Caco-2 (cell line): ENCODE results near the gene TMEM200B. TPM values are rescaled to one million over a fixed set of nuclear protein-coding genes. Genes with fewer than 3 reads are reported as not detected.

Source experiments
- BruUV-seq: library from RNA; stranded (reverse); fragments of 400-500 nt; replicated peaks from 2 replicates; lab custom pipeline; 2021; lab: Mats Ljungman, UMichigan
- CTCF ChIA-PET: fragments of 300-600 bp; sonication (Branson Sonifier 250); formaldehyde crosslinking; loops from one replicate; lab custom pipeline; 2022; ENCODE audit warnings: antibody characterized with exemption; lab: Charles Lee
- POLR2A ChIA-PET: fragments of 300-600 bp; sonication (Branson Sonifier 250); formaldehyde crosslinking; loops from one replicate; lab custom pipeline; 2022; ENCODE audit warnings: antibody characterized with exemption; lab: Charles Lee
- DNase-seq, 2 experiments: peaks; one replicate each; pipeline versions ENCODE4 v3.0.0 to v3.0.0-alpha.2; 2020 to 2022
- H3K27me3 ChIP-seq: replicated peaks from 2 replicates; pipeline ENCODE4 v1.6.0; 2011; ENCODE audit warnings: low read length; ENCODE audit not compliant: control insufficient read depth, insufficient read depth
- H3K36me3 ChIP-seq: 2 replicates; pipeline ENCODE4 v1.5.1; 2011; ENCODE audit warnings: low read length; ENCODE audit not compliant: control insufficient read depth, insufficient read depth
- H3K4me1 ChIP-seq: fragments of 250-450 bp; sonication (Bioruptor Pico); 2 replicates; pipeline ENCODE4 v1.5.1; 2020; ENCODE audit warnings: mild to moderate bottlenecking
- H3K4me3 ChIP-seq: 2 replicates; pipeline ENCODE4 v1.5.1; 2011; ENCODE audit warnings: low read depth, mild to moderate bottlenecking, control low read depth, low read length
- H3K9me3 ChIP-seq: fragments of 250-450 bp; sonication (Bioruptor Pico); 2 replicates; pipeline ENCODE4 v1.5.1; 2020; ENCODE audit warnings: mild to moderate bottlenecking, moderate library complexity
- H3K27ac Mint-ChIP-seq: one replicate; pipeline ENCODE4 v1.8.0; 2022; ENCODE audit warnings: mixed read lengths; ENCODE audit not compliant: unreplicated experiment
- H3K27me3 Mint-ChIP-seq: one replicate; pipeline ENCODE4 v1.8.0; 2022; ENCODE audit warnings: mixed read lengths; ENCODE audit not compliant: insufficient read depth, unreplicated experiment
- H3K36me3 Mint-ChIP-seq: one replicate; pipeline ENCODE4 v1.8.0; 2022; ENCODE audit warnings: mild to moderate bottlenecking, mixed read lengths; ENCODE audit not compliant: insufficient read depth, unreplicated experiment
- H3K4me1 Mint-ChIP-seq: one replicate; pipeline ENCODE4 v1.8.0; 2022; ENCODE audit warnings: low read depth, mixed read lengths; ENCODE audit not compliant: unreplicated experiment
- H3K4me3 Mint-ChIP-seq: one replicate; pipeline ENCODE4 v1.8.0; 2022; ENCODE audit warnings: mild to moderate bottlenecking, moderate library complexity, mixed read lengths; ENCODE audit not compliant: unreplicated experiment
- H3K9me3 Mint-ChIP-seq: one replicate; pipeline ENCODE4 v1.8.0; 2022; ENCODE audit warnings: mixed read lengths; ENCODE audit not compliant: unreplicated experiment
- intact Hi-C: fragments of 100-400 bp; cut with micrococcal nuclease; formaldehyde crosslinking; loops from one replicate; pipeline ENCODE4 v1.10.0; 2022; ENCODE audit not compliant: unreplicated experiment
- total RNA-seq: library from RNA; stranded (reverse); gene quantifications from 2 replicates; pipeline ENCODE4 v1.2.3, GENCODE V29; 2022
- TF ChIP-seq, protein P1 (sequence below), 2 experiments: fragments of 200-600 bp in 1 of 2; IDR thresholded peaks; 1 replicate in 1 of 2; 2 replicates in 1 of 2; pipeline versions ENCODE4 v1.5.1 to v1.8.0; 2011 to 2022; ENCODE audit warnings: antibody characterized with exemption in 1 of 2, control low read depth in 1 of 2, inconsistent platforms in 1 of 2, low read depth in 1 of 2, low read length in 1 of 2, mild to moderate bottlenecking in 1 of 2, moderate library complexity in 1 of 2; ENCODE audit not compliant: insufficient read depth in 1 of 2, severe bottlenecking in 1 of 2, unreplicated experiment in 1 of 2

Gene TMEM200B
- total RNA-seq, 1 experiment from 2014 or later: 3.3 TPM

DNA sequence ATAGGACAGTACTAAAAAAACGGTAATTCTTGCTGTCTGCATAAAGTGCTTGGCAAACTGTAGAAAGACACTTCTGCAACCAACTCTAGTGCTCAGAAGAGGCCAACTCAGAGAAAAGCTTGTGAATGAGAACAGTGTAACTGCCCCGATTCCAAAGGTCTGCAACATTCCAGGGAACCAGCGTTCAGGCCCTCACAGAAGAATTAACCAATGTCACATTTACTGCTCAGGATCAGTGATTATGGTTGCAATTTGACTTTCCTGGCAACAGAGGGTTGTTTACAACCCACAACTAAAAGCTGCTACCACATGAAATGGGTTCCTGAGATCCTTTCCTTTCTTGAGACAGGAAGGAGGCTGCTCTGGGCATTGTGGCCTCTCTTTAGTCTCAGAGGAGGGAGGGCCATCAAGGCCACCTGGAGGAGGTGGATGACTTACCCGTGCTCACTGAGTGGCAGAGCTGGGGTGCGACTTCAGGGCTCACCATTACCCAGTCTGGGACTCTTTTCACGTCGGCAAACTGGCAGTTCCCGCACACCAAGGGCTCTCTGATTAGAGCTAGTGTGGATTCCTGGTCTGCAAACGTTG lies 42.7 kb upstream of the TMEM200B start:
- H3K36me3 ChIP-seq: no peaks in the 10 kb centered on the region

DNA sequence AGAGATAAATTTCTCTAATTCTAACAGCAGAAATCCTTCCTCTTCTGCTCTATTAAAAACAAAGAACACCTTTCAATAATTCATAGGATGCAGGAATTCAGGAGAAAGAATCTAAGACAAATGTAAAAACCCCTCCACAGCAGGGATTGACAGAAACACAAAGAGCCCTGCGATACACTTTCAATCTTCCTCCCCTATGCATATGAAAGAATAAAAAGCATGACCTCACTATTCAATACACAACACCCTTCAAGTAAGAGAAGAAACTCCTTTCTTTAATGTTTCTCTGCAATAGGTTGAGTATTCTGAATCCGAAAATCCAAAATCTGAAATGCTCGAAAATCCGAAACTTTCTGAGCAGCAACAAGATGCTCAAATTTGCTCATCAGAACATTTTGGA lies 40.9 kb upstream of the TMEM200B start:
- Mint-ChIP-seq H3K9me3 (no peaks in the 10 kb centered on the region), H3K27me3 (no peaks in the 10 kb centered on the region), H3K36me3 (peaks cover 49% of the 10 kb centered on the region), H3K4me1 (no peaks in the 10 kb centered on the region), H3K27ac (no peak overlapping the region), H3K4me3 (no peak overlapping the region)
- H3K27me3 ChIP-seq: no peaks in the 10 kb centered on the region
- no peak for DNase-seq
- no peaks in the 10 kb centered on the region for H3K36me3 ChIP-seq
- BruUV-seq: no TSS peak
- peaks cover 12% of the 10 kb centered on the region; the same call in 1 of the 2 replicates for H3K4me1 ChIP-seq
- intact Hi-C loops: no loop called here
- H3K9me3 ChIP-seq: no peaks in the 10 kb centered on the region
- H3K4me3 ChIP-seq: no peak overlapping the region
- POLR2A ChIA-PET: no interaction called here
- TF ChIP-seq, protein P1, sequence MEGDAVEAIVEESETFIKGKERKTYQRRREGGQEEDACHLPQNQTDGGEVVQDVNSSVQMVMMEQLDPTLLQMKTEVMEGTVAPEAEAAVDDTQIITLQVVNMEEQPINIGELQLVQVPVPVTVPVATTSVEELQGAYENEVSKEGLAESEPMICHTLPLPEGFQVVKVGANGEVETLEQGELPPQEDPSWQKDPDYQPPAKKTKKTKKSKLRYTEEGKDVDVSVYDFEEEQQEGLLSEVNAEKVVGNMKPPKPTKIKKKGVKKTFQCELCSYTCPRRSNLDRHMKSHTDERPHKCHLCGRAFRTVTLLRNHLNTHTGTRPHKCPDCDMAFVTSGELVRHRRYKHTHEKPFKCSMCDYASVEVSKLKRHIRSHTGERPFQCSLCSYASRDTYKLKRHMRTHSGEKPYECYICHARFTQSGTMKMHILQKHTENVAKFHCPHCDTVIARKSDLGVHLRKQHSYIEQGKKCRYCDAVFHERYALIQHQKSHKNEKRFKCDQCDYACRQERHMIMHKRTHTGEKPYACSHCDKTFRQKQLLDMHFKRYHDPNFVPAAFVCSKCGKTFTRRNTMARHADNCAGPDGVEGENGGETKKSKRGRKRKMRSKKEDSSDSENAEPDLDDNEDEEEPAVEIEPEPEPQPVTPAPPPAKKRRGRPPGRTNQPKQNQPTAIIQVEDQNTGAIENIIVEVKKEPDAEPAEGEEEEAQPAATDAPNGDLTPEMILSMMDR (IDR thresholded peaks at IDR 0.05; ENCODE audit: insufficient read depth in 1 of 2, low read depth in 1 of 2, low read length in 1 of 2, severe bottlenecking in 1 of 2, unreplicated experiment in 1 of 2): no peak
- CTCF ChIA-PET: no interaction called here

More for the DNA sequence above, 42.7 kb upstream of the TMEM200B start:
- Mint-ChIP-seq H3K4me3 (no peak overlapping the region), H3K27ac (no peak overlapping the region), H3K27me3 (no peaks in the 10 kb centered on the region), H3K36me3 (peaks cover 50% of the 10 kb centered on the region), H3K4me1 (no peaks in the 10 kb centered on the region), H3K9me3 (no peaks in the 10 kb centered on the region)
- peak in 1 of 2 experiments; percentile 36 for DNase-seq
- Histone ChIP-seq H3K4me3 (no peak overlapping the region), H3K9me3 (no peaks in the 10 kb centered on the region), H3K27me3 (no peaks in the 10 kb centered on the region), H3K4me1 (peaks cover 12% of the 10 kb centered on the region; the same call in 1 of the 2 replicates)
- TF ChIP-seq, protein P1 (IDR thresholded peaks at IDR 0.05; ENCODE audit: insufficient read depth in 1 of 2, low read depth in 1 of 2, low read length in 1 of 2, severe bottlenecking in 1 of 2, unreplicated experiment in 1 of 2): no peak
- POLR2A ChIA-PET: interaction anchor here (0.6 to 1.1 kb wide), 2 partner anchors 9 to 1875 kb away, joined by 3 to 7 read pairs; no protein-coding TSS in a partner anchor
- intact Hi-C loops: no loop called here
- BruUV-seq: no TSS peak
- CTCF ChIA-PET: interaction anchor here (1.5 to 1.6 kb wide), 2 partner anchors 9 to 31 kb away, joined by 3 to 5 read pairs; no protein-coding TSS in a partner anchor

DNA sequence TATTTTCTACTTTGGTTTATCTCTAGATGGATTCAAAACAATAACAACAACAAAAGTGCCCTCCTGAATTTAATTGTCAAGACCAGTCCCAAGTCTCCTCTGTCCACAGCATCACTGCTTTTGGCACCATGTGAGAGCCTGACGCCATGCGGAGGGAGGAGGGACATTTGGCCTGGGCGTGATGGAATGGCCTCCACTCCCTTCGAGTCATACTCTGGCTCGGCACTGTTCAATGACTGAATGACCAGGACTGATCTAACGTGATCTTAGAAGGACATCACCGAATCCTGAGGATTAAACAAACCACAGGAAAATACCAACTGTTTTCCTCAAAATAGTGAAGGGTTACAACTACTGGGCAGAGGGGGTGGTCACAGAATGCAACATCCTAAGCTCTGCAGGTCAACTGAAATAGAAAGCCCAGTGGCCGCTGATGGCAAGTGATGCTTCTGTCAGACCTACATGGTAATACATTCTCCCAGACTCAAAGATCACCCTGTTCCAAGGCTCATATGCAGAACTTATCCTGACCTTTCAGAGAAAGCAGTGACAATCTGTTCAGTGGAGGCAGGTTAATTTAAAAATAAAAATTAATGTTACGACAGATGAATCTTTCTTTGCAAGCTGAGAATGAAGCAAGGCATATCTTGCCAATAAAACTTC lies 38.9 kb upstream of the TMEM200B start:
- H3K4me1 Mint-ChIP-seq: no peaks in the 10 kb centered on the region
- POLR2A ChIA-PET: no interaction called here

More for the DNA sequence above, 38.9 kb upstream of the TMEM200B start:
- Histone ChIP-seq H3K9me3 (no peaks in the 10 kb centered on the region; the same call in 1 of the 2 replicates), H3K27me3 (no peaks in the 10 kb centered on the region), H3K4me1 (peaks cover 15% of the 10 kb centered on the region), H3K4me3 (no peak overlapping the region), H3K36me3 (peaks cover 2% of the 10 kb centered on the region; the same call in 1 of the 2 replicates)
- no TSS peak for BruUV-seq
- Mint-ChIP-seq H3K27me3 (no peaks in the 10 kb centered on the region), H3K36me3 (peaks cover 61% of the 10 kb centered on the region), H3K27ac (no peak overlapping the region), H3K4me3 (no peak overlapping the region), H3K9me3 (no peaks in the 10 kb centered on the region)
- CTCF ChIA-PET: no interaction called here
- TF ChIP-seq, protein P1 (IDR thresholded peaks at IDR 0.05; ENCODE audit: insufficient read depth in 1 of 2, low read depth in 1 of 2, low read length in 1 of 2, severe bottlenecking in 1 of 2, unreplicated experiment in 1 of 2): no peak
- intact Hi-C loops: no loop called here
- DNase-seq: no peak
